GM19324 (cell line): ENCODE results near the gene CD34.
"Not testable (repeated sequence)": the region's sequence is repeated elsewhere in the genome, so short reads cannot be mapped to it uniquely, and the experiment has no call there.

Experiments
- ATAC-seq: cut with Tn5 transposase; IDR thresholded peaks from one replicate; pipeline ENCODE4 v1.9.1; 2021; ENCODE audit warnings: mild to moderate bottlenecking, moderate library complexity; ENCODE audit not compliant: unreplicated experiment, low FRiP score

CD34 gene, protein sequence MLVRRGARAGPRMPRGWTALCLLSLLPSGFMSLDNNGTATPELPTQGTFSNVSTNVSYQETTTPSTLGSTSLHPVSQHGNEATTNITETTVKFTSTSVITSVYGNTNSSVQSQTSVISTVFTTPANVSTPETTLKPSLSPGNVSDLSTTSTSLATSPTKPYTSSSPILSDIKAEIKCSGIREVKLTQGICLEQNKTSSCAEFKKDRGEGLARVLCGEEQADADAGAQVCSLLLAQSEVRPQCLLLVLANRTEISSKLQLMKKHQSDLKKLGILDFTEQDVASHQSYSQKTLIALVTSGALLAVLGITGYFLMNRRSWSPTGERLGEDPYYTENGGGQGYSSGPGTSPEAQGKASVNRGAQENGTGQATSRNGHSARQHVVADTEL

DNA sequence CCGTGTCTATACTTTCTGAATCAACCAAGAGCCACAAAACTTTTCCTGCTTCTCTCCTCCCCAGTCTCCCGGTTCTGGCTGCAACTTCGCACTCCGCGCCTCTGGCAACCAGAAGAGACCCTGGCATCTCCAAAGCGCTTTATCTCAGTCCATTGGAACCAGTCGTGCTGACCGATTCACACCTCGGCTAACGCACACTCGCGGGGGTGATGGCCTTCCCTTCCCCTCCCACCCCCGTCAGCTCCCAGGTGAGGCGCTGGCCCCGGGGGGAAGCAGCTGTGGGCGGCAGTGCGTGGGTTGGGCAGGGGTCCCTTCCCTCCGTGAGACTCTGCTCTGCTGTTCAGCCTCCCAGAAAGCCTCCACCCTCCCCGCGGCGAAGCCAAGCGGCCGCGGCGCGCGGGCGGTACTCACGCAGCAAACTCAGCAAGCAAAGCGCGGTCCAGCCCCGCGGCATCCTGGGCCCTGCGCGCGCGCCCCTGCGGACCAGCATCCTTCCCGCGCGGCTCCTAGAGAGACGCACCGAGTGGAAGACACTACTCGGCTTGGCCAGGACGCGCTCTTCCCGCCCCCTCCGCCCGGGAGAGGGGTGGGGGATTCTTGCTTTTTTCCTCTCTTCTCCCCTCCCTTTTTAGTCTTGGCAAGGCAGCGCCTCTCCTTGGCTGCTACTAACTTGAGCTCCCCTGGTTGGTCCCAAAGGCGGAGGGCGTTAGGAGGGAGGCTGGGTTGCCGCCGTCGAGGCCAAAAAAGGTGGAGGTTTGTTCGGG, at the start of gene CD34:
Gene CD34 (minus strand): TSS at position 535 of the 764 bp plus-strand sequence. CDS start 45 bp downstream, at position 490.
- no peak for ATAC-seq

DNA sequence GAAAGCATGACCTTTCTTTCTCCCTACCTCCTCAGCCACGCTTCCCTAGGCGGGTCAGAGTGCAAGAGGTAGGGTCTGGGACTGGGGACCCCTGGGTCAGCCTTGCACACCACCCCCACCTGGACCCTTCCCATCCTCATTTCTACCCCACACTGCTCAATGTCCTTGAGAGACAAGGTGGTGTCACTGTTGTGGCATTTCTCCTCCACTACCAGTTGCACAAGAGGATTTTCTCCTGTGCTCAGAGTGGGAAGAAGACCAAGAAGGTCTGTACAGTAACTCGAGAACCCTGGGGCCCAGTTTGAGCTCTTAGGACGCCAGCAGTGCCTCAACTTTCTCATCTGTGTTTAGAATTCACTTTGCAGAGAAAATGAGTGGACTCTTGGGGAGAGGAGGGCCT, 49.4 kb upstream of the CD34 start:
- no peak for ATAC-seq

DNA sequence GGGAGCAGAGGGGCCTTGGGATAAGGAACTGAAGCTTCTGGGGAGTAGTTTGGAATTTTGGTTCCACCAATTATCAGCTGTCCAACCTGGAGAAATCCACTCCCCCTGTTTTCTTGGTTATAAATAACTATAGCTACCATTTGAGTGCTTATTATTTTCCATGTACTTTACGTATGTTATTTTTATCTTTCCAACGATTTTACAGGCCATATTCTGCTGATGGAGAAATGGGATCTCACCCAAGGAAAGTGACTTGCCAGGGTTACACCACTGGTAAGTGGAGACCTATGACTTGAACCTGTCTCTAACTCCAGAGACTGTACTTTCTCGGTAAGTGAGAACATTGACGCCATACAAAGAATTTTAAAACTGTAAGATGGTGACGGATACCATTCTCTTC, 49.0 kb upstream of the CD34 start:
- ATAC-seq = no peak

DNA sequence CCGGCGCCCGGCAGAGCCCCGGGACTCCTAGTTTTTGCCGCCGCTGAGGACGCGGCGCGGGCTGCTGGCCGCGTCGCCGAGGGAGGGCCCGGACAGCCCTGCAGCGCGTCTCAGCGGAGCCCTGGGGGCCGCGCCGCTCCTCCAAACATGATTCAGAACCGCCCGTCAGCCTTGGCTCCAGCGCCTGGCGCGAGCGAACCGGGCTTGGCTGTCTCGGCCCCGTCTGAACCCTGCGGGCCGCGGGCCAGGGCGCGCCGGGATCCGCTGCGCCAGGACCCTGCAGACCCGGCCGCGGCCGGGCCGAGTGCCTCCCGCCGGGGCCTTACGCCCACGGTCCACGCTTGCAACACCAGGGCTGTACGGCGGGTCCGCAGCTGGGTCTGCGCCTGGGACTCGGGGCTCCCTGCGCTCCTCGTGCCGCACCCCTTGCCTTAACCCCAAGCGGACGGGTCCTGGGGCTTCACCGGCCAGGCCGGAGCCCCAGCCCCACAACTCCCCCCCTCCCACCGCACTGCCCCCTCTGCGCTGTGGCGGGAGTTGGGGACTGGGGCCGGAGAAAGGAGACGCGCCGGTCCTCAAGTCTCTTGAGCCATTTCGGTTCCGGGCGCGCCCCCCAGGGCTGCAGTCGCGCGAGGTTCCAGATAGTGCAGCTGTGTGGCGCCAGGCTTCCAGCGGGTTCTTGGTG, 48.4 kb upstream of the CD34 start:
- no peak for ATAC-seq

DNA sequence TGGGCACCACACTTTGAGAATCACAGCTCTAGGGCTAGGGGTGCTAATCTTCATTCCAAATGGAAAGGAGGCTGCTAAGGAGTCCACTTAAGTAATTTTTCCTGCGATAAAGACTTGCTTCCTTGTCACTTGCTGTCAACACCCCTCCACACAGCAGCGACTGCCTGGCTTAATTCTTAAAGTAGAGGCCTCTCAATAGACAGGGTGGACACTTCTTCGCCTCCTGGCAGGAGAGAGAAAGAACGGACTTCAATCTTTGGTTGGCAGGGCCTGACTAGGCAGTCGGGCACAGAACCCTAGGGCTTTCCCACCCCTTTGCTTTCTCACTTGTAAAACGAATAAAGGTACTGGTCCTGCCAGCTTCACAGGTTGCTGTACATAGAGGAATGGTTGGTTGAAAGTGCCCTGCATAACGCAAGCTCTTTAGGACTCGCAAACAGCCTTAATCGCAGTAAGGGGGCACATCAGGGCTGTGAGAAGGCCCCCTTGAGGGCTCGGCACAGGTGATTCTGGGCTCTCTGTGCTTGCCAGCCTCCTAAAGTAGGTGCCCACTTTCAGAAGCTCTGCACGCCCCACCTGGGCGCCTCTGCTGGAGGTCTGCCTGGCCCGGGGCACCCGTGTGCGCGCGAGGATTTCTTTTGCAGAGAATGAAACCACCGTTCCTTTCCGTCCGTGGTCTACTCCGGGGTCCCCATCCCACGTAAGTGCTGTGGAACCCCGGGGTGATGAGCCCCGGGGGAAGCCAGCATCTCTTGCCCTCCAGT, 47.6 kb upstream of the CD34 start:
- ATAC-seq = no peak

DNA sequence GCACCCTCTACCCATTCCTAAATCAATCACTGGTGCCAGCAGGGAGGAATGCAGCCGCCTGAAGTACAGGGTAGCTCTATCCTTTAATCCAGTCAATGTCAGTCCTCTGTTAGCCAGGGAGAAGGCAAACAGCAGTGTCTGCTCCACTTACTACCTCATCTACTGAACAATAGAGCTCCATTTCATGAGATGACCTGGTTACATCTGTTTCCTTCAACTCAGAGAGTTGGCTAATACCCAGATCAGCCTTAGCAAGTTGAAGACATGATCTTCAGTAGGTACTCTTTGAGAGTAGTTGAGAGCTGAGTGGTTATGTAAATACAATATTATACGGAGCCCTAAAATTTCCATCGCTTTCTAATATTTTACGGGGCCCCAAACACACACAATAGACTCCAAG, 46.1 kb upstream of the CD34 start:
- no peak for ATAC-seq

DNA sequence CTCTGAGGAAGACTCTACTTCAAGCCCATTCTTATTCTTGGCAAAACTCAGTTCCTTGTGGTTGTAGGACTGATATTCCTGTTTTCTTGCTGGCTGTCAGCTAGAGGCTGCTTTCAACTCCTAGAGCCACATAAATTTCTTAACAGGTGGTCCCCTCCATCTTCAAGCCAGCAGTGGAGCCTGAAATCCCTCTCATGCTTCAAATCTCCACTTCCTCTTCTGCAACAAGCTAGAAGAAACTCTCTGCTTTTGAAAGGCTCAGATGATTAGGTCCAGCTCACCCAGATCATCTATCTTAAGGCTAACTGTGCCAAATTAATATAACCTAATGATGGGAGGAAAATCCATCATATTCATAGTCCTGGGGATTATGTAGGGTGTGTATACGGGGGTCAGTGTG, 43.2 kb upstream of the CD34 start:
- no peak for ATAC-seq

DNA sequence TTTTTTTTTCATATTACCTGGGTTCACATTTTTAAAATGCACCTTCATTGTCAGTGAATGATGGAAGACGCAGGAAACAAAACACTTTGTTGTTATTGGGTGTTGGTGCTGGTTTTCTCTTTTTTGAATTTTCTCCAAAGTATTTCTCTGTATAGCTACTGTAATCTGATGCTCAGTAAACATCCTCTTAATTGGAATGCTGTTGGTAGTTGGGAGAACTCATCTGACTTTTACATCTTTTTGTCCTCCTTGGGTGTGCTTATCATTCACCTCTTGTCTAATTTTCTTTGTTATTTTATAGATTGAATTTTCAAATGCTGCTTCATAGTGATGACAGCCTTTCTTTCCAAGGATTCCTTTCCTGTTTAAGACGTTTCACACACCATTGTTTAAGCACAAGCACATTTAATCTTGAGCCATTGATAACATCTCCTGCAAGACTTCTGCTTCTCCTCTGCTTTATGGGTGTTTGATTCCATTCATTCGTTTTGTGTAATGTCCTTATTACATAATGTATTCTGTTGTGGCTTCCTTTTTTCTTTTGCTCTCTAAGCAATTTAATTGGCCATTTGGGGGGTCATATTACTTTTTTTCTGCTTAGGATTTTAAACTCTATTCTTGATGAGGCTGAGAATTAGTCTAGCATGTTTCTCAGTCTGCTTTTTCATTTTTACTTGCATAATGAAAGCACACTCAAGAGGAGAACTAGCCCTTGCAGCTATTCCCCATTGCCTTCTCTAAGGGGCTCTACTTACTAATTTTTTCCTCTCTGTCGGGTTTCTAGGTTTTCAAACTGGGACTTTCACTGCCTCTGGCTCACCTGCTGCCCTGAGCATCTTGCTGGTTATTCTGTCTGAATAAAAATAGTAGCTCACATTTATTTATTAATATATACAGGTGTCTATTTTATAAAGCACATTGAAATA, 42.0 kb upstream of the CD34 start:
- ATAC-seq = no peak

DNA sequence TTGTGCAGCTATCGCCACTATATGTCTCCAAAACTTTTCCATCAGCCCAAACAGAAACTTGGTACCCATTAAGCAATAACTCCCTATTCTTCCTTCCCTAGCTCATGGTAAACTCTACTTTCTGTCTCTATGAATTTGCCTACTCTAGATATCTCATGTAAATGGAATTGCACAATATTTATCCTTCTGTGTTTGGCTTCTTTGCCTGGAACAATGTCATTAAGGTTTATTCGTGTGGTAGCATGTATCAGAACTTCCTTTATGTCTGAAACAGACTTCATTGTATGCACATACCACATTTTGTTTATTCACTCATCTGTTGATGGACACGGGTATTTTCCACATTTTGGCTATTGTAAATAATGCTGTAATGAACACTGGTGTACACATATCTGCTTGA, 40.7 kb upstream of the CD34 start:
- no peak for ATAC-seq

DNA sequence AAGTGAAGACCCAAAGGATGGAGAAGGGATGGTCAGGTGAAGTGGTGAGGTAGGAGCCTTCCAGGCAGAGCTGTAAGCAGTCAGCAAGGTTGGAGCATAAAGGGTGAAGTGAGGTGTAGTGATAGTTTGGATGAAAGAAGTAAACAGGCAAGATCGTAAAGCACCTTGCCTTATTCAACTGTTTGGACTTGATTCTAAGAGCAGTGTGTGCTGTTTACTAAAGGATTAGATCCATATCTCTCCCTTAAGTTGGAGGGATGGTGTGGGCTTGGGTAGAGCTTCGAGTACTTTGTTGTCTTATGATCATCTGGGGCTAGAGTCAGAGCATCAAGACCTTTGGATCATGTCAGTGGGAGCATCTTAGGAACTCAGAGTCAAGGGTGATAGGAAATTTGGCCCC, 39.8 kb upstream of the CD34 start:
- no peak for ATAC-seq

DNA sequence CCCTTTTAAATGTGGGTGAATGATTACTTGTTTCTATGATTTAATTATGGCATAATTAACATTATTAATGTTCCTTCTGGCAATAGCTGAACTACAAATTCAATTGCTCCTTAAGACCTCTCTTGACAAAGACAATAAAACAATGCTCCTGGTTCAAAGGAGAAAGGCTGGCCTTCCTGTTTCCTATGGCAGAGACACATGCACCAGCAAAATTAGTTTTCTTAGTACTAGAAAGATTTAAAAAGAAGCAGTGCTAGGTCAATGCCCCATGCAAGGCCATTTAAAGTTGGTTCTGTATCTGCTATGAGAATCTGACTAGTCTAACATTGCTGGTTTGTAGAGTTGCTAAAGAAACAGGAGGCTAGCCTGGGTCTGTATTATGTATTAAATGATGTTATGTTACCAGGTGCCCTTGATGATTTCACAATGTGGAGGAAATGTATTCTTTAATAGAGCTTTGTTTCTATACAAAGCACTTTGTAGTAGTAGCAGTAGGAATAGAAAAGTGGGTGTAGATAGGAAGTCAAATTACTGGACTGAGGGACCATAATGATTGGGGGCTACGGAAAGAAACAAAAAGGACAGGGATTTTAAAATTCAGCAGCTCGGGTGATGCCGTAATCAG, 38.8 kb upstream of the CD34 start:
- no peak for ATAC-seq

DNA sequence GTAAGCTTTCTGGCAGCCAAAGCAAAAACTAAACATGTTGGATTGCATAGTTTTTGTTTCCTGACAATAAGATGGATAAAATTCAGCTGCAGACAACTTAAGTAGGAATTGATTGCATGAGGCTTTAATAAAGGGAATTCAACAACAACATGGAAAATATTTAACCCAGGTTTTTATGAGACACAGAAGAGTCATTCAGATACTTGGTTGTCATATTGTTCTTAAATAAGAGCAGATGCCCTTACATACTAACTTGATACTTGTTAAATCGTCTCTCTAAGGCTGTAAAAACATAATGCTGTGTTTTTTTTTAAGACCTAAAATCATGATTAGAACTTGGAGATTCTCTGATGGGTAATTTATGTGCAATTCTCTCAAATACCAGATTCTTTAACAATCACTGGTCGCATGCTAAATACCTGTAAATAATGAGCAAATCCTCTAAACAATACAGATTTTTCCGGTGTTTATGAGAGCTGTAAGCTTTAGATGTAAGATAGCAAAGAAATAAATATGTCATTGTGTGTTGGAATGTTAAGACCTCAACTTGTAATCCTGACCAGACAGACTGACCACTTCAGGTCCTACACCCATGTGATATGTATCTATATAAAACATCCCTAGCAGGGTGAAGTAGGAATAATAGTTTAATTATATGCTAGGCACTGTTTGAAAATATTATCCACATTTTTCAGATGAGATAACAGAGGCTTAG, 37.8 kb upstream of the CD34 start:
- no peak for ATAC-seq

DNA sequence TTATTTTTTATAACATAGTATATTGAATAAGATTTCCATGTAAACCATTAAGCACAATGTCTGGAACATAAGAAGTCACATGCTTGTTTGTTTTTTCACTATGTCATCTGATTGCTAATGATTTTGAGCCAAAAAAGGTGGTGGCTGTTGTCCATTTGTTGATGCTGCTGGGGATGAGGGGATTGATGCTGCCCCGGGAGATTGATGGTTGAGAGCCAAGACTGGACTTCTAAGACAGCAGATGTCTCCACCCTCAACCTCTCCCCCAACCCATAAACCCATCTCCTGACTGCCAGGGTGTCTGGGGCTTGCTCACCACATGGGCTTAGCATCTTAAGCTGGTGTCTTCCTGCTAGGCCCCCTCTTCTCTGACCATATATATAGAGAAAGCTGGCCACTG, 35.8 kb upstream of the CD34 start:
- ATAC-seq = no peak

DNA sequence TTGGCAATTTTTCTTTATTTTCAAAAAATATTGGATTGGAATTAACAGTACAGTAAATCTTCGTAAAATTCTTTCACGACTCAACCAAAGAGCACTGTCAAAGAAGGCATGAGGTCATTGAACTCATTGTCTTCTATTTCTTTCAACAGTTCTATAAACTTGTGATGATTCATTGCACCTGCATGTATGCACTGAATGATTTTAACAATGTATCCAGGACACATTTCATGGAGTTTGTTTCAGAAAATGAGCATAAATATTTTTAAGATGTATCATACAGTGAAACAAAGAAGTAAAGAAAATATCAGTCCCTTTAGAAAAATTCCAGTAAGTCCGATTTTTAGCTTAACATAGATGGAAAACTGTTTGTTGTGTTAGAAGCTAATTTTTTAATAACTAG, 33.6 kb upstream of the CD34 start:
- no peak for ATAC-seq

DNA sequence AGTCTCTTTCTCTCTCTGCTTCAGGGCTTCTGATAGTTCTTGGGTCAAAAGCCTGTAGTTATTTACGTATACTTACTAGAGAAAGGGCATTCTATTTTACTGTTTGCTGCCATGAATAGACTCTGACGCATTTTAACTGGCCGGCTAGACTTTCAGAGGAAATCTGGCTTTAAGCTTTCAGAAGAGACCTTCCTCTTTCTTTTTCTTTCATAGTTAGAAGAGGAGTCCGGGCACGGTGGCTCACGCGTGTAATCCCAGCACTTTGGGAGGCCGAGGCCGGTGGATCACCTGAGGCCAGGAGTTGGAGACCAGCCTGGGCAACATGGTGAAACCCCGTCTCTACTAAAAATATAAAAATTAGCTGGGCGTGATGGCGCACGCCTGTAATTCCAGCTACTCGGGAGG, 31.4 kb upstream of the CD34 start:
- ATAC-seq = not testable (repeated sequence)

DNA sequence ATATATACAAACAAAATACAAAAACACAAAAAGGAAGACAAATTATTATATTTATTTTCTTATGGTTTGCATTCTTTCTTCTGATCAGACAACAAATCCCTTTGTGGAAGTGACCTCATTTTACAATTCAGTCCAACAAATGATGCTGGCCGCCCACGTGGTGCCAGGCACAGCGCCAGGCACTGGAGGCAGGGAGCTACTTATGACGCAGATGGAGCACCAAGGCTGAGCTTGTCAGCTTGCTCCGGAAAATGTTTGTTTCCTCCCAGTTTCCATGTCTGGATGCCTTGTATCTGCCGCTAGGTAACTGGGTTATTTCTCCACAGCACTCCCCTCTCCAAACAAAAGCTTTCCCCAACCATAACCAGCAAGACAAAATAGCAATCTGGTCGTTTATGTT, 30.7 kb upstream of the CD34 start:
- no peak for ATAC-seq

DNA sequence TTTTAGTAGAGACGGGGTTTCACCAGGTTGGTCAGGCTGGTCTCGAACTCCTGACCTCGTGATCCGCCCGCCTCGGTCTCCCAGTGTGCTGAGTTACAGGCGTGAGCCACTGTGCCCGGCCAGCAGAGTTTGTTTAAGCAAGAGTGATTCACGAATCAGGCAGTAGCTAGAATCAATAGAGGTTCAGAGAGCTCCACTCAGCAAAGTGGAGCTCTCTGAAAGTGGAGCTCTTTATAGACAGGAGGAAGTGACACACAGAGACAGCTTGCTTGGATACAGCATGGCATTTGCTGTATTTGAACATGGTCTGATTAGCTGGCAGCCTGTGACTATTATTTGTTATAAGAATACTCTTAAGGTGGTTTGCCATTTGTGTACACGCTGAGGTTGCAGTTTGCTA, 27.1 kb upstream of the CD34 start:
- ATAC-seq = no peak

DNA sequence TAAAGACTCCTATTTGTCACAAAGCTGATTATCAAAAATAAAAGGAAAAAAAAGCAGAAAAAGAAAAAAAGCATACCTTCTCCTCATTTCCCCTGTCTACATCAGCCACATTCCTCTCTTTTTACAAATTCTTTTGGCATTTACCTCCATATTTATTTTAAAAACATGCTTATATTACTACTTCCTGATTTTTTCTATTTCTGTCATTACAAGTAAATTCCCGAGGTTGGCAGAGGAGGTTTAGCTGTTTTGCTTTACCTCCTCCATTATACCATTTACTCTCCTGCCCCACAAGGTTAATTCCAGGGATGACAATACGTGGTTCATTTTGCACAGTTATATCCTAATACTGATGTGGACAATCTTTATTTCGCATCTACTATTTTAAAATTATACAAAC, 26.3 kb upstream of the CD34 start:
- no peak for ATAC-seq

DNA sequence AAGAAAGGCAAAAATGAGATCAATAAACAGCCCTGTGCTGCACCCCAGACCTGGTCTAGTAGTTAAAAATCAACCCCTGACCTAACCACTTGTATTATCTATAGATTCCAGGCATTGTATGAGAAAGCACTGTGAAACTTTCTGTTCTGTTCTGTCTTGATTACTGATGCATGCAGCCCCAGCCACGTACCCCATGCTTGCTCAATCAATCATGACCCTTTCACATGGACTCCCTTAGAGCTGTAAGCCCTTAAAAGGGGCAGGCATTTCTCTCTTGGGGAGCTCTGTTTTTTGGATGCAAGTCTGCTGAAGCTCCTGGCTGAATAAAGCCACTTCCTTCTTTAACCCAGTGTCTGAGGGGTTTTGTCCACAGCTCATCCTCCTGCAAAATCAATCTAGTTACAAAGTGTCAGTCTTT, 24.2 kb upstream of the CD34 start:
- peak; percentile 90 for ATAC-seq
